Effector memory CD4-positive, alpha-beta T cell (primary cell): ENCODE measurements around the gene SKA3.
"Not testable (repeated sequence)": the region's sequence is repeated elsewhere in the genome, so short reads cannot be mapped to it uniquely, and the experiment has no call there.

Experiments
- DNase-seq, 3 donors: peaks; one replicate each; pipeline ENCODE4 v3.0.0-alpha.2; 2020
- H3K27ac ChIP-seq: 2 replicates; pipeline ENCODE4 v1.7.0; 2013; ENCODE audit warnings: mild to moderate bottlenecking, low read length, moderate library complexity; ENCODE audit not compliant: insufficient read depth, poor library complexity, severe bottlenecking
- H3K27me3 ChIP-seq: replicated peaks from 2 replicates; pipeline ENCODE4 v1.7.0; 2013; ENCODE audit warnings: mild to moderate bottlenecking, low read length; ENCODE audit not compliant: insufficient read depth, control insufficient read depth, poor library complexity, severe bottlenecking
- H3K36me3 ChIP-seq: 2 replicates; pipeline ENCODE4 v1.7.0; 2013; ENCODE audit warnings: mild to moderate bottlenecking, low read length, moderate library complexity; ENCODE audit not compliant: control insufficient read depth, insufficient read depth
- H3K4me1 ChIP-seq: 2 replicates; pipeline ENCODE4 v1.7.0; 2013; ENCODE audit warnings: low read length, mild to moderate bottlenecking; ENCODE audit not compliant: control insufficient read depth, insufficient read depth, poor library complexity, severe bottlenecking
- H3K4me3 ChIP-seq: 2 replicates; pipeline ENCODE4 v1.7.0; 2013; ENCODE audit warnings: low read length, low read depth, mild to moderate bottlenecking; ENCODE audit not compliant: insufficient read depth, poor library complexity, severe bottlenecking
- H3K9me3 ChIP-seq: 2 replicates; pipeline ENCODE4 v1.7.0; 2013; ENCODE audit warnings: mild to moderate bottlenecking, low read length, moderate library complexity; ENCODE audit not compliant: control insufficient read depth

The SKA3 gene

DNA sequence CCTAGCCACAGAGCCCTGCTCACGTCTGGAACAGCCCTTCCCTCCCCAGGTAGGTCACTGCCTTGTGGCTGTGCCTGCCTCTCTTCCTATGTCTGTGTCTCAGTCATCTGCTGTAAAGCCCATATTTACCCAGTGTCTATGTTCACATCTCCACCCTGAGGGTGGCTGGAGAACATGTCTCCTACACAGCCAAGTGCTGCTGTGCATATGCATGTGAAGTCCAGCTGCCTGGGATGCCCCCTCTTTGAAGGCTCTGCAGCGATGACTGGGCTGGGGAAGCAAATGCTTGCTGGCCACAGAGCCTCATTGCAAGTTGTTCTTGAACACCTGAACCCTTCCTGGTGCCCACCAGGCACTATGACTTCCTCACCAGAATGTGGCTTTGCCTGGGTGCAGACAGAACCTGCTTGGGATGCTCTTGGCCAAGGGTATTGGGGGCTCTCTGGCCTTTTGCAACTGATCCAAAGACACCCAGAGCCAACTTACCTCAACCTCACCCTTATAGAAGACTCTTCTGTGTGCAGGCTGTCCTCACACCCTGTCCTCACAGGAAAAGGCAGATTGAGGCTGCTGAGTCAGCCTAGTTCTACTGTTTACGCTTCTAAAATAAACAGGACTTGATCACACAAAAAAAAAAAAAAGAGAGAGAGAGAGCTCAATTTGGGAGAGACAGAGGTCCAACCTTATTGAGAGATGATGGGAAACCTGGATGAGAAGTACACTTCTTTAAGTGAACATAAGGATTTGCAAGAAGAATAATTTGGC lies 26.6 kb upstream of the SKA3 start:
- Histone ChIP-seq H3K9me3 (no peaks in the 10 kb centered on the region), H3K4me3 (no peak overlapping the region), H3K36me3 (no peaks in the 10 kb centered on the region), H3K27me3 (no peaks in the 10 kb centered on the region), H3K27ac (no peak overlapping the region), H3K4me1 (no peaks in the 10 kb centered on the region)
- DNase-seq, result no peak

DNA sequence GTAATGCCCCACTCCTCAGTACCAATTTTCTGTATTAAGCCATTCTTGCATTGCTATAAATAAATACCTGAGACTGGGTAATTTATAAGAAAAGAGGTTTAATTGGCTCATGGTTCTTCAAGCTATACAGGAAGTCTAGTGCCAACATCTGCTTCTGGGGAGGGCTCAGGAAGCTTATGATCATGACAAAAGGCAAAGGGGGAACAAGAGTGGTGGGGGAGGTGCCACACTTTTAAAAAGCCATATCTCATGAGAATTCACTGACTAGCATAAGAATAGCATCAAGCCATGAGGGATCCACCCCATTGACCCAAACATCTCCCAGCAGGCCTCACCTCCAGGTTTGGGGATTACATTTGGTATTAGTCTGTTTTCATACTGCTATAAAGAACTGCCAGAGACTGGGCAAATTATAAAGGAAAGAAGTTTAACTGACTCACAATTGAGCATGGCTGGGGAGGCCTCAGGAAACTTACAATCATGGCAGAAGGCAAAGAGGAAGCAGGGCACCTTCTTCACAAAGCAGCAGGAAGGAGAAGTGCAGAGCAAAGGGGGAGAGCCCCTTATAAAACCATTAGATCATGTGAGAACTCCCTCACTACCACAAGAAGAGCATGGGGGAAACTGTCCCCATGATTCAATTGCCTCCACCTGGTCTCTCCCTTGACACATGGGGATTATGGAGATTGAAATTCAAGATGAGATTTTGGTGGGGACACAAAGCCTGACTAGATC lies 25.3 kb upstream of the SKA3 start:
- not testable (repeated sequence) for H3K4me1 ChIP-seq, H3K27me3 ChIP-seq, H3K36me3 ChIP-seq, H3K27ac ChIP-seq, DNase-seq, H3K4me3 ChIP-seq, H3K9me3 ChIP-seq

DNA sequence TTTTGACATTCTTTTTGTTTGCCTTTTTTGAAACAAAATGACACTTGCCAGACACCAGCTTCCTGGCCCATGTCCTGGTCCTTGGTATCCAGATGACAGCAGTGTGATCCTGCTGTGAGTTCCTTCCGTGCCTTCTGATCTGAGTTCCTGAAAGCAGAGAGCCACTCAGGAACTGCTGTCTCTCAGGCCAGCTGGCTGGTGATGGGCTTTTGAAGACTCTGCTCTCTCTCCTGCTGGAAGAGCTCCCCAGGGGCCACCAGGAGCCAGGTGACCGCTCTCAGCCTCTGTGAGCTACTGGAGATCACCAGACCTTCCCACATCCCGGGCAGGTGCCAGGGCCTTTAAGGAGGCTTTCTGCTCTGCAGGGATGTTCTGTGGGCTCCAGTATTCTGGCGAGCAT lies 22.0 kb upstream of the SKA3 start:
- not testable (repeated sequence) for H3K36me3 ChIP-seq, H3K4me1 ChIP-seq, DNase-seq, H3K27me3 ChIP-seq, H3K27ac ChIP-seq, H3K9me3 ChIP-seq, H3K4me3 ChIP-seq

- H3K27ac ChIP-seq, H3K36me3 ChIP-seq, H3K27me3 ChIP-seq, H3K4me3 ChIP-seq, H3K4me1 ChIP-seq, H3K9me3 ChIP-seq, DNase-seq: not testable (repeated sequence)
Observed at GRCh38 chr13:21197606-21198225, 21.4 kb upstream of the SKA3 start.

GRCh38 chr13:21194756-21195155 lies 18.4 kb upstream of the SKA3 start:
- not testable (repeated sequence) for DNase-seq, H3K4me3 ChIP-seq, H3K36me3 ChIP-seq, H3K9me3 ChIP-seq, H3K27ac ChIP-seq, H3K27me3 ChIP-seq, H3K4me1 ChIP-seq

DNA sequence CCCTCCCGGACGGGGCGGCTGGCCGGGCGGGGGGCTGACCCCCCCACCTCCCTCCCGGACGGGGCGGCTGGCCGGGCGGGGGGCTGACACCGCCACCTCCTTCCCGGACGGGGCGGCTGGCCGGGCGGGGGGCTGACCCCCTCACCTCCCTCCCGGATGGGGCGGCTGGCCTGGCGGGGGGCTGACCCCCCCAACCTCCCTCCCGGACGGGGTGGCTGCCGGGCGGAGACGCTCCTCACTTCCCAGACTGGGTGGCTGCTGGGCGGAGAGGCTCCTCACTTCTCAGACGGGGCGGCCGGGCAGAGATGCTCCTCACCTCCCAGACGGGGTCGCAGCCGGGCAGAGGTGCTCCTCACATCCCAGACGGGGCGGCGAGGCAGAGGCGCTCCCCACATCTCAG lies 10.1 kb upstream of the SKA3 start:
- not testable (repeated sequence) for H3K9me3 ChIP-seq, H3K4me1 ChIP-seq, DNase-seq, H3K27me3 ChIP-seq, H3K27ac ChIP-seq, H3K36me3 ChIP-seq, H3K4me3 ChIP-seq

- Histone ChIP-seq H3K4me1 (peaks cover 12% of the 10 kb centered on the region), H3K36me3 (no peaks in the 10 kb centered on the region), H3K27me3 (no peaks in the 10 kb centered on the region), H3K4me3 (no peak overlapping the region), H3K9me3 (no peaks in the 10 kb centered on the region), H3K27ac (no peak overlapping the region)
- no peak for DNase-seq
Observed at GRCh38 chr13:21181671-21182070, 5.3 kb upstream of the SKA3 start.

DNA sequence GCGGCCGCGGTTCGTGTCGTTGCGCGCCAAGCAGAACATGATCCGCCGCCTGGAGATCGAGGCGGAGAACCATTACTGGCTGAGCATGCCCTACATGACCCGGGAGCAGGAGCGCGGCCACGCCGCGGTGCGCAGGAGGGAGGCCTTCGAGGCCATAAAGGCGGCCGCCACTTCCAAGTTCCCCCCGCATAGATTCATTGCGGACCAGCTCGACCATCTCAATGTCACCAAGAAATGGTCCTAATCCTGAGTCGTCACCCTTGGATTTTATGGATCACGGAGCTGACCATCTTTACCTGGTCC lies 581 bp upstream of the SKA3 start:
- Histone ChIP-seq H3K36me3 (no peaks in the 10 kb centered on the region), H3K4me3 (peak overlapping the region; percentile 88), H3K4me1 (peaks cover 12% of the 10 kb centered on the region), H3K27me3 (no peaks in the 10 kb centered on the region), H3K9me3 (no peaks in the 10 kb centered on the region), H3K27ac (peak overlapping the region; percentile 87)
- no peak for DNase-seq

DNA sequence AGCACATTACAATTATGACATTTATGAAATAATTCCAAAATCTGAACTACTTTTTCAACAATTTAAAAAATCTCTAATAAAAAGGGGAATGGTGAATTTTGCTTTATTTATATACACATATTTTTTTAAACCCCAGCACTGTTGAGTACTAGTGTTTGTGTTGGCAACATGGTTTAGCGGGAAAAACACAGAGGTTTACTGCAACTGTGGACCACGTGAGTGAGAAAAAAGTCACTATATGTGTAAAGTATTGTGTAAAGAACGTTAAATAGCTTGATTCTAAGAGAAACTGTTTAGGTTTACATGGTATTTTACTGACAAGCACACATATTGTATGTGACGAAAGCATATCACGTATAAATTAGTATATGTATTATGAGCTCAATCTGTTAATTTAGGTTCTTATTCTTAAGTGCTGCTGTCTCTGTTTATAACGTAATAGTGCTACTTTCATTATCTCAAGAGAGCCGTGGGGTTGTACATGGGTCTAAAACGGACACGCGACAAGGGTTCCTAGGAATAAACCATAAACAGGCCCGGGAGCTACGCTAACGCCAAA lies 617 bp downstream of the SKA3 start:
- no peak for DNase-seq

GRCh38 chr13:21173767-21174166 lies 2.6 kb downstream of the SKA3 start:
- H3K27ac ChIP-seq, DNase-seq, H3K36me3 ChIP-seq, H3K27me3 ChIP-seq, H3K4me3 ChIP-seq, H3K9me3 ChIP-seq: not testable (repeated sequence)
- peaks cover 12% of the 10 kb centered on the region for H3K4me1 ChIP-seq

More for the DNA sequence above, 617 bp downstream of the SKA3 start:
- H3K27me3 ChIP-seq, result no peaks in the 10 kb centered on the region
- peaks cover 12% of the 10 kb centered on the region for H3K4me1 ChIP-seq
- no peaks in the 10 kb centered on the region for H3K36me3 ChIP-seq
- peak overlapping the region; percentile 87 for H3K27ac ChIP-seq
- peak overlapping the region; percentile 88 for H3K4me3 ChIP-seq
- no peaks in the 10 kb centered on the region for H3K9me3 ChIP-seq
